Stomach (tissue), 4 donors: ENCODE data around the gene PANX1.

Source experiments
- CTCF ChIP-seq, 7 experiments: fragments of 450-650 bp in 4 of 7; fragments of 200-600 bp in 3 of 7; sonication (generic) in 3 of 7; IDR thresholded peaks; one replicate each; pipeline ENCODE4 v1.5.1; 2016 to 2019; ENCODE audit warnings: antibody characterized with exemption in 7 of 7, control low read depth in 2 of 7, mild to moderate bottlenecking in 1 of 7
- EP300 ChIP-seq: sonication (generic); formaldehyde crosslinking; IDR thresholded peaks from one replicate; pipeline ENCODE4 v1.6.1; 2017; ENCODE audit warnings: antibody characterized with exemption
- POLR2A ChIP-seq, 4 donors: fragments of 450-650 bp; IDR thresholded peaks; one replicate each; pipeline ENCODE4 v1.6.1; 2016; ENCODE audit warnings: antibody characterized with exemption in 4 of 4, control low read depth in 2 of 4, mild to moderate bottlenecking in 1 of 4, moderate library complexity in 1 of 4

GRCh38 chr11:94224078-94224477 lies 95.4 kb downstream of the PANX1 start:
- no peak for TF ChIP-seq POLR2A (IDR thresholded peaks at IDR 0.05)
- no peak for TF ChIP-seq EP300
- TF ChIP-seq CTCF (IDR thresholded peaks at IDR 0.05) = no peak
